ENCODE data around the gene VSX2.

The VSX2 gene

DNA sequence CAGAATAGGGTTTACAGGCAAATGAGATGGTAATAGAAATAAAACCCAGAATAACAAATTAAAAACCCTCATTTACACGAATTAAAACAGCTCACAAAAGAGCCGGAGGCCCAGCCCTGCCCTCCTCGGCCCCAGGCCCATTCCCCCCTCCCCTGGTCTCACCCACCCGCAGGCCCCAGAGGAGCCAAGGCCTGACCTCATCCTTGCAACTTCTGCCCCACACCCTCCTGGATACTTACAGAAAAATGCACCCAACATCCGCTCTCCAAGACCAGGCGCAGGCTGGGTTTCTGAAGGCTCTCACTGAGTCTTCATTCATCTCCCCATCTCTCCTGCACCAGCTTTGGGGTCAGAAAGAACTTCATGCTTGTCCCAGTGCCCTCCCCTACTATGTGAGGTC, 16.2 kb upstream of the VSX2 start:
- DNase-seq, result no peak

DNA sequence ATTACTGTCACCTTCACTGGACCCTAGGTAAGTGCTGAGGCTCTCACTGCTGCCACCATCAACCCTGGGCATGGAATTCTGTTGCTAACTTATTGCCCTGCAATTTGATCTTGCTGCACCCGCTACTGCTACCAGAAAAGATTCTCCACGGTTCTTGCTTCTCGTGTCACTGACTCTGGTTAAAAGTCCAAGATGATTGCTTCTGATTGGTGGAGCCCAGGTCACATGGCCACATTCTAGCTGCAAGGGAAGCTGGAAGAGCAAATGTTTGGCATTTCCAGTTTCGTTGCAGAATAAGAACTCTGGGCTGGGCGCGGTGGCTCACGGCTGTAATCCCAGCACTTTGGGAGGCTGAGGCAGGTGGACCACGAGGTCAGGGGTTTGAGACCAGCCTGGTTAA, 7.5 kb upstream of the VSX2 start:
- no peak for DNase-seq

DNA sequence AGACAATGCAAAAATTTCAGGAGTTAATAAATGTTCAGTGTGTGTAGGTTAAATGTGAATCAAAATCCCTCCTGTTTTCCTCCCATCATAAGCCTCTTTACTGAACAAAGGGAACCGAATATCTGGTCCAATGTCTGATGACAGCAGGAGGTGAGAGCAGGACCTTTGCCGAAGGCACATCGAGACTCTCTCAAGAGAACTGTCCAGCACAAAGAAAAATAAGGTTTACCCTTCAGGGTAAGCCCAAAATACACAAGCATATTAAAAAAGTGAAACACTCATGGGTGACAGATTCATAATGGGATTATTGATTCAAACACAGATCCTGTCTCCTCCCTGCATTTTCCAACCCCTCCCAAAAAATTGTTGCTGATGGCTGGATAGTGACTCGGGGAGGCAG, 4.2 kb upstream of the VSX2 start:
- no peak for DNase-seq

DNA sequence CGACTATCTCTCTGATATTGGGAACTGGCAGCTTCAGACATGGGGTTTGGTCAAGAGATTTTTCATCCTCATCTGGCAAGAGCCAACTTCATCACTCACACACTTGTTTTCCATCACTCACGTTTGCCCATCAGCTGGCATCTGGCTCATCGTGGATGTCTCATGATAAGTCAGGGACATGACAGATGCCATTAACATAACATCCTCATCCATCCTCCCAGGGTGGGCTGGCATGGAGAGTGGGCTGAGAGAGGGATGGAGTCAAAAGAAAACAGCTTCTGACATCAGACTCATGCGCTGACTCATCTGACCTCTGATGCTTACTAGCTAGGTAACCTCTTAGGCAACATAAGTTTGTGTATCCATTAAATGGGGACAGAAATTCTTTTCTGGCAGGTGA, 1.8 kb upstream of the VSX2 start:
- no peak for DNase-seq

DNA sequence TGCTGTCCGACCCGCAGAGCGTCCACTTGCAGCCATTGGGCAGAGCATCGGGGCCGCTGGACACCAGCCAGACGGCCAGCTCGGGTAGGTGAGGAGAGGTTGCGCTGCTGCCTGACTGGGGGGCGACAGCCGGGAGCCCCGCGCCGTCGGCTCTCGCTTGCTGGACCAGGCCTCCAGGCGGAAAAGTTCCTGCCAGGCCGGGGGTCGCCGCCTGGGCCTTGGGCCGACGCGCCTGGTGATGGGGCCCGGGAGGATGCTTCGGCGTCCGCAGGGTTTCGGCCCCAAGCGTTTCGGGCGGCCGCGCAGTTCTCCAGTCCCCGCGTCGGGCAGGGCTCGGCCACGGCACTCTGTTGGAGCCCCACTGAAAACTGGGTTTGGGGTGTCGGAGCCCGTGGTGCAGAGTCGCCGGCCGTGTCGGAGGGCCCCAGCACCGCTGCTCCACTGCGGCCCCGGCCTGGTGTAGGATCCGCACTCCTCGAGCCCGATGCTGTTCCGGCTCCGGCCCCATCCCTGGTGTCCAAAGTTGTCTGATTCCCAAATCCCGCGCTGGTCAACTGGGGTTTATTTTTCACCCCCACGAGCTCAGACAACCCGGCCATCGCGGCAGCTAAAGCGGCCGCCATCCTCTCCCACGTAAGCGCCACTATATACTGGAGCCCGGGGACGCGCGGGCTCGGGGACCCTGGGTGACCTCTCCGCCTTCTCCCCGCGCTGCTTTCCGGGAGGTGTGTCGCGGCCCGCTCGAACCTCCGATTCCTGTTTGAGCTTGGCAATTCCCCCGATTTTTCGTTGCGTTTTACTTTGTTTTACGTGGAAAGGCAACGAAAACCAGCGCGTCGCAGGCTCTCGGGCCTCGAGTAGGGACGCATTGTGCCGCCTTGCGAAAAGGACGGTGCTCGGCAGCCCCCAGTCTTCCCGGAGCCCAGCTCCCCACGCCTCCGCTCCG, 872 bp downstream of the VSX2 start:
- DNase-seq, result no peak

DNA sequence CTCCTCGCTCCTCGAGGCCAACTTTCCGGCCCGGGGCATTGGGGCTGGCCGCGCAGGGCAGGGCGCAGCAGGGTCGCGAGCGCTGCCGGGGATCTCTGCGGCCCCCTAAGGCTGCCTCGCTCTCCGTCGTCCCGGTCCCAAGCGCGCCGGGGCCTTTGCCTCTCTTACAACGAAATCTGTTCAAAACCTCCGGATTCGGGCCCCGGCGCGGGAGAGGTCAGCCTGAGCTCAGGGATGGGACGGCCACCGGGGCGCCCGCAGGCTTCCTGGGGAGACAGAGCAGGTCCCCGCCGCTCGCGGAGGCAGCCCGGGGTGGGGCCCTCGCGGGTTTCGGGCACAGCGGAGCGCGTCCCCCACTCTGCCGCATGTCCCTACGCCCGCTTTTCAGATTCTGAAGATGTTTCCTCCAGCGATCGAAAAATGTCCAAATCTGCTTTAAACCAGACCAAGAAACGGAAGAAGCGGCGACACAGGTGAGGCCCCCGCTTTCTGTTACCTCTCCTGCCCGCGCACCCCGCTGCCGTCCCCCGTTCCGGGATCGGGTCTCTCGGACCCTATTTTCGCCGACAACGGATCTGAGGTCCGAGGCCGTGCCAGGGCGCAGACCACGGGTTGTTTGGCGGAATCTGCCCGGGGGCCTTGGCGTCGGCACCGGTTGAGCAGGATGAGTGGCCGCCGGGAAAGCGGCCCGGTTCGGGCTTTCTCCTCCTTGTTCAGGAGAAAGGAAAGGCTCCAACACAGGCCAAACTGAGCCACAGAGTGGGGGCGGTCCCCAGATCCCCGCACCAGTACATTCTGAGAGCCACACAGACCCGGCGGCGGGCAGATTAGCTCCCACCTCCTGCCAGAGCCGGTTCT, 1.8 kb downstream of the VSX2 start:
- no peak for DNase-seq

DNA sequence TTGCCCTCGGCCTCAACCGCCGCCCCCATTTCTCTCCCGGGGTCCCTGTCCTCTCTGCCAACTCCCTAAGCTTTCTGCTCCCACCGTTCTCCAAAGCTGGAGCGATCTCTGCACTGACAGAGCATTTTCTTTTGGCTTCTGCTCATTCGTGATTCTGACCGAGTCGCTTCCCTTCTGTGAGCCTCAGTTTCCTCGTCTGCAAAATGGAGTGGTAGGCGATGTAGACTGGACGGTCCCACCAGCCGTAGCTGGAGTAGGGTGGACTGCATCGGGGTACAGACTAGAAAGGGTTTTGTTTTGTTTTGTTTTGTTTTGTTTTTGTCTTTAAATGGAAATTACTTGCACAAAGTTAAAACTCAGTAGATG, 2.4 kb downstream of the VSX2 start:
- DNase-seq, result no peak

DNA sequence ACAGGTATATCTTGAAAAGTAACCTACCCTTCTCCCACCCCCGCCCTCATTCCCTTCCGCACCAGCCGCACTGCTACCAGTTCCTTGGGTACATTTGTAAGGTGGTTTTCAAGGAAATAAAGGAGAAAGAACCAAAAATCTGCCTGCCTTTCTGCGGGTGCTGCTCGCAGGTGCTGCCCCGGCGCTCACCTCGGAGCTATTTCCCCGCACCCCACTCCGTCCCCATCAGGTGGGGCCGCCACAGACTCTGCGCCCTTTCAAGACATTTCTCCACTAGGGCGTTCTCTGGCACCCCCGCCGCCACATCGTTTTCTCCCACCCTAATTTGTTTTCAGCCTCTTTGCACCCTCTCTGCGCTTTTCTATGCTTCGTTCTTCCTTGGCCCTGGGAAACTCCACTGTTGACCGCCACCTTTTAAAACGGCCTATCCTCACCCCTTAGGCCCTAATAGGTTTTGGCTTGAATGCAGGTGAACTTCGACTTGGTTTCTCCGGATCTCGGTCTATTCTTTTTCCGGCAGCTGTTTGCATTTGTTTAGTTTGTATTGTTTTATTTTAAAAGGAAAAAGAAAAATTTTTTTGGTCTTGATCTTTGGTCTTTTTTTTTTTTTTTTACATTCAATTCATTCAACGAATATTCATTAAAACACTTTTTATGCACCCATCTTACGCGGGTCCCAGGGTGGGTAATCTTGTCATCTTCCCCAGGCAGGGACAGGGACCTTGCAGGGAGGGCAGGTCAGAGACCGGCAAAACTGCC, 3.0 kb downstream of the VSX2 start:
- no peak for DNase-seq

DNA sequence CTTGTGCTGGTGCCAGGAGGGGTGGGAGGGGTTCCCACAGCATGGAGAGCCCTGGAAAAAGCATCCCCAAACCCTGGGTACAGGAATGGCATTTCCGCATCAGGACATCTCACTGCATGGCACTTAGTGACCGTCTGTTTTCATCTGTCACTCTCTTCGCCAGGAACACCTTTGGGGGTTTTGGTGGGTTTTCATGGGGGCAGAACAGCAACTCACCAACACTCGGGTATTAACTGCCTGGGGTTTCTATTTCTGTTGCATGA, 3.5 kb downstream of the VSX2 start:
- DNase-seq, result no peak

DNA sequence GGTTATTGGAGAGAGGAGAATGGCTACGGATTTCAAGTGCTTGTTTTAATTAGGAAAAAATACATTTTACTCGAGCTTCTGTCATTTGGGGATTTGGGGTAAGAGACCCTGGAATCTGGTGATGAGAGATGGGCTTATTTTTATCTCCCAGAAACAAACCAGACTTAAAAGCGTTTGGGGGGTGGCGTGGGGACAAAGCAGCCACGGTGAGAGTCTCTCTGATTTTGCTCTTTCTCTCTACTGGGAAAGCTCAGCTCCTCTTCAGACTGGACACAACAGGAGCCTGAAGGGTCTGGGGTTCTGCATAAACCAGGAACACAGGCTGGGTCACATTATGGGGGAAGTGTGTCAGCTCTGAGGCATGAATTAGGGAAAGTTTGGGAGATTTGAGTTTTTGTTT, 3.8 kb downstream of the VSX2 start:
- no peak for DNase-seq

DNA sequence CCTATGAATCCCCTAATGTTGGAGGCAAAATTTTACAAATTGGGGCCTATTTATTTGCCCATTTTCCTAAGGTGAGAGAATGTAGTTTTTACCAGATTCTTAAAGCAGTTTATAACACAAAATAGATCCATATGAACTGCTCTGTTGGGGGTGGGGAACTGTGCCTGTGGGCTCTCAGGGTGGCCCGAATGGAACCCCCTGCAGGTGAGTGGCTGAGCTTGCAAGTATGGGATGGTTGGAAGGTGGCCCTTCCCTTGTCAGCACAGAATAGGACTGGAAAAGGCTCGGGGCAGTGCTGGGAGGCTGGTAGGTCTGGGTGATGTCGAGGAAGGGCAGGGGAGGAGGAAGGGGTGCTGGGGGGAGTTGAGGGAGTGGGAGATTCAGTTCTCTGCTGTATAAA, 4.9 kb downstream of the VSX2 start:
- no peak for DNase-seq

DNA sequence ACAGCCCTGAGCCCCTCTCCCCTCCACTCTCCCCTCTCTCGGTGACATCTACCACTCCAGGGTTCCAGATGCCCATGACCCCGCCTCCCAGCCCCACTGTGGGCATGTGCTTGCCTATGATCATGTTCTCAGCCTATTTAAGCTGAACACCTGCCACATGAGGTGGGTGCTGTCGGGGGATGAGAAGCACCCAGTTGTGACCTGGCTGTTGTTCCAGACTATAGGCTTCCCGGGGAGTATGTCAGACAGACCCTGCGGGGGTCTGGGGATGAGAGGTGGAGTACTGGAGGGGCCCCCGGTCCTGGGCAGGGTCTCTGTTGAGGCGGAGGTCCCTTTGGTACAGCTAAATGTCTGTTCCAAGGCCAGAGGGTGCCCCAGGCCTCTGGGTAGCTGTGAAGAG, 6.0 kb downstream of the VSX2 start:
- no peak for DNase-seq

DNA sequence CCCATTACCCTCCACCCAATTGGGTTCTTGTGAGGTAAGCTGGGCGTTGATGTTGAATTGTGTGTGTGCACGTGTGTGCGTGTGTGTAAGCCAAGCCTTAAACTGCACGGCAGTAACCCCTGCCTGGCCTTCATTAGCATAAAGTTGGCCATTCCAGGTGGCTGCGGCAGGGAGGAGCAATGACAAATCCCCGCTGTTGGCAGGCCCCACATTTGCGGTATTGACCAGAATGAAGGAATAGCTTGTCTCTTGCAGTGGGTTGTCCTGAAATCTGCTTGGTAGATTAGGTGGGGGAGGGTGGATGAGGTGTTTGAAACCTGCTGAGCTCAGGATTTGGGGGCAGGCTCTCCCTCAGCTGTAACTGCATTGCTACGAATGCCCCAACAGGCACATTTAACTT, 7.3 kb downstream of the VSX2 start:
- no peak for DNase-seq

DNA sequence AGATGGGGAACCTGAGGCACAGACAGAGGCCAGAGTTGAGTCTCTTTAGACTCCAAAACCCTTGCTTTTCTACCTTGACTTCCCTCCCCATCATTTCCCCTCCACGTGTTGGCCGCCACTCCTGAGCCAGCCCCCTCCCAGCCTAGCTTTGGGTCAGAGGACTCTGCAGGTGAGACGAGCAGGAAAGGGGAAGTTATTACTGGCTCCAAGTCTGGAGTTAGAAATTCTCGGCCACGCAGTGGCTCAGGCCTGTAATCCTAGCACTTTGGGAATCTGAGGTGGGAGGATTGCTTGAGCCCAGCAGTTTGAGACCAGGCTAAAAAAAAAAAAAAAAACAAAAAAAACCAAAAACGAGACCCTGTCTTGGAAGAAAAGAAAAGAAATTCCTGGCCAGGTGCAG, 8.8 kb downstream of the VSX2 start:
- no peak for DNase-seq

DNA sequence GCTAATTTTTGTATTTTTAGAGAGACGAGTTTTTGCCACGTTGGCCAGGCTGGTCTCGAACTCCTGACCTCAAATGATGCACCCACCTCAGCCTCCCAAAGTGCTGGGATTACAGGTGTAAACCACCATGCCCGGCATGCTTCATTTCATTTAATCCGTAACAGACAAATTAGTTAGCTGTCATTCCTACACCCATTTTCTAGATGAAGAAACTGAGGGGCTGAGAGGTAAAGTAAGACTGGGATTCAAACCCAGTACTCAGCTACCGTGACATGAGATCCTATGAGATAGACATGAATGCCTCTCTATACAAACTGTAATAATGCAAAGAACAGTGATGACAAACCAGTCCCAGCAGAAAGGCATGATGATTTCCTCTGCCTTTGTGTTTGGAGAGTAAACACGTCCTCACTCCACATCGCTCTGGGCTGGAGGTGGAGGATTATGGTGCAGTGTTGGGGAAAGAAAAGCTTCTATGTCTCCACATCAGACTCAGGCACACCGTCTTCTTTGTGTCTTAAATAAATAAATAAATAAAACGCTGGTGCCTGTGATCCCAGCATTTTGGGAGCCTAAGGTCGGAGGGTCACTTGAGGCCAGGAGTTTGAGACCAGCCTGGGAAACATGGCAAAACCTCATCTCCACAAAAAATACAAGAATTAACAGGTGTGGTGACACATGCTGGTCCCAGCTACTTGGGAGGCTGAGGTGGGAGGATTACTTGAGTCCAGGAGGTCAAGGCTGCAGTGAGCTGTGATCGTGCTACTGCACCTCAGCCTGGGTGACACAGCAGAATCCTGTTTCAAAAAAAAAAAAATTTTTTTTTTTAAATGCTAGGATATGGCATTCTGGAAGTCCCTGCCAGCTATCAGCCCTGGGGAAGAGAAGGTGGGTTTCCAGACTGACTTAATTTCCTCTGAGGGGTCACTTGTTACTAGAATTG, 10.5 kb downstream of the VSX2 start:
- DNase-seq, result no peak

DNA sequence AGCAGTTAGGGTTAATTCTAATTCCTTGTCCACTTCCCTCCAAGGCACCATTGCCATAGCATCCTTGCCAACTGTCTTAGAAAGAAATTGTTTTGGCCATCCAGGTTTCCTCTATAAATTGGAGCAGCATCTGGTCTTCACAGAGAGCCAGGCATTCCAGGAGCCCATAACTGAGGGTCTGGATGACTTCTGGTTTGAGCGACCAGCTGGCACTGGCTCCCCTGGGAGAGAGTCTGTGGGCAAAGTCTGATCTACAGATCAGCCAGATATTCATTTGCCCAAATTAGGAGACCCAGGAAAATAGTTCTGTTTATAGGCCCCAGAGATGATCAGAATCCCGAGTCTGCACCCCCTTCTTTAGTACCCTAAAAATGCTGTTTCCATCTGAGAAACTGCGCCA, 16.0 kb downstream of the VSX2 start:
- no peak for DNase-seq

DNA sequence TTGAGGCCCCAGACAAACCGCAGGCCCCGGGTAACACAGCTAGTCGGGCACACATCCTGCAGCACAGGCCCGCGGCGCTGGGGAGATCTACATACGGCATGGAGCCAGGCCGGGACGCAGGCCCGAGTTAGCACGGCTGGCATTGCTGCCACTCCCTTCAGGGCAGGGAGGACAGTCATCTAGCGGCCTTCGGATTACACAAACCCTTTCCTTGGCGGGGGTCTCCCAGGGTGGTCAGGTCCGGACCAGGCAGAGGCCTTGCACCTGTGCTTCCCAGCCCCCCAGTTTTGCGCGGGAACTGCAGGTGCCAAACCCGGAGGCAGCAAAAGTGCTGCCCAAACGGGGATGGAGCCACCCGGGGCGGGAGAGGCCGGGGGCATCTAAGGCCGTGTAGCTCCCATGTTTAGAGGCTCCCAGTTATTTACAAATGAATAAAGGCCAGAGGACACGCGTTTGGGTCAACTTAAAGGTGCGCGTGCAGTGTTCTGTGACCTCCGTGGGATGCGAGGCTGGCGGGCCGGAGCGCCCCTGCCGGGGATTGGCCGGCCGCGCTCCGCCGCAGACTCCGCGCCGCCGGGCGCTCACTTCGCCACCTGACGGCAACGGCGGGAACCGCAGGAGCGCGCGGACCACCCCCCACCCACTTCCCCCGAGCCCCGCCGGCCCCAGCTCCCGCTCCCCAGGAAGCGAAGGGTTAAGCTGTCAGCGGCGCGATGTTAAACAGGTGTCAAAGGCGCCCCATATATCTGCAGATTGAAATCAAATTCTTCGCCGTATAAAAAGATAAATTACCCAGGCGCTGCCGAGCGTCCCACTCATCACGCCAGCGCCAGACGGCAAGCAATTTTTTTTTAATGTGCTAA, 18.1 kb downstream of the VSX2 start:
- DNase-seq, result no peak

DNA sequence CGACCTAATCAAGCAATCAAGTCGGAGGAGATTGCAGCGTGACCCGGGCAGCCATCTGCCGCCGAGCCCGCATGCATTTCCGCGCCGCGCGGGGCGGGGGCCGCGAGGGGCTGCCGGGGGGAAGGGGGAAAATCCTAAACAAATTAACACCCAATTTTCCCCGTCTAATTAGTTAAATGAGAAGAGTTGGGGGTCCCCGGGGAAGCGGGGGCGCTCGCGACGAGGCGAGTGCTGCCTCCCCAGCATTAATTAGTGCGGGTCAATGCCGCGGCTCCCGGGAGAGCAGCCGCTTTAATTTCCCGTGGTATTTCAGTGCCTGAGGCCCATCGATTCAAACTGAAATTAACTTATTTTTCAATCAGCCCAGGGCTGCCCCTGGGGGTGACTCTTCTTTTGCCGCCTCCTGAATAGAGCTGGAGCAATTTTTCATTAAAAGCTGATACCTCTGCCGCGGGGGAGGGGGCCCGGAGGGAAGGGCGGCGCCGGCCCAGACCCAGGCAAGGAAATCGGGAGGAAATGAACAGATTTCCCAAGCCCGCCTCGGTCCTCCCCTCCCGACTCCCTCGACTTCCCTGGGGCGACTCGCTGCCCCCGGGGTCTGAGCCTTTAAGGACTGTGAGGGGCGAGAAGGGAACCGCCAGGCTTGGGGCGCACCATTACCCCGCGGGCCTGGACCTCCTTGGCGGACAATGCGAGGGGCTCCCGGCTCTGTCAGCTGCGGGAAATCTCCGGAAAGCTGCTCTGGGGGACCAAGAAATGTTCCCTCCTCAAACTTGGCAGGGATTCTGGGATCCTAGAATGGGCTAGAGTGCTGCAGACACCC, 18.9 kb downstream of the VSX2 start:
- no peak for DNase-seq

DNA sequence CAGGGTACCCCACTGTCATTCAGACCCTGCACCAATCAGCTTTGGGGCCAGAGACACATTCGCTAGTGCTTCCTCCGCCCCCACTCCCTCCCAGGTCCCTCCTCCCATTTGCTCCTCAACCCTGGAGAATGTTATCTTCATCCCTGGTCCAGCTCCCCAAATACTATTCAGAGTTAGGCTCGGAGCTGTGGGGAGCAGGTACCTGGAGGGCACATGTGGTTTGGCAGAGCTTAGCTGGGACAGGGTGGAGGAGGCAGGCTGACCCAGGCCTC, 19.5 kb downstream of the VSX2 start:
- no peak for DNase-seq

DNA sequence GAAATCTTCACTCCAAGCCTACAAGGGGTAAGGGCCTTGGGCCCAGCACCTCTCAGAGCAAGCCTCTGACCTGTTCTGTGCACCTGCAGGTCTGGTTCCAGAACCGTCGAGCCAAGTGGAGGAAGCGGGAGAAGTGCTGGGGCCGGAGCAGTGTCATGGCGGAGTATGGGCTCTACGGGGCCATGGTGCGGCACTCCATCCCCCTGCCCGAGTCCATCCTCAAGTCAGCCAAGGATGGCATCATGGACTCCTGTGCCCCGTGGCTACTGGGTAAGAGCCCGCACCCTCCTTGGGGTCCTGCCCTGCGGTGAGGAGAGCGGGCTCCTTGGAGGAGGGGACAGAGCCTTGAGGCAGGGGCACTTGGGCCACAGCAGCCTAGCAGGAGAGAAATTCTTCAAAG, 20.3 kb downstream of the VSX2 start:
- DNase-seq, result no peak
